ENCODE measurements around the gene ALDOA. TPM values are rescaled to one million over a fixed set of nuclear protein-coding genes. Genes with fewer than 3 reads are reported as not detected.
"Not testable (repeated sequence)": the region's sequence is repeated elsewhere in the genome, so short reads cannot be mapped to it uniquely, and the experiment has no call there.

The ALDOA gene
- polyA plus RNA-seq, 1 donor from 2014 or later, result 884 TPM

GRCh38 chr16:30030841-30031413, 34.6 kb upstream of the ALDOA start, which contains the start of gene TLCD3B:
Gene TLCD3B, minus strand, starts transcription at chr16:30031271. Its CDS starts 744 bp downstream, at chr16:30030527.
- H3K36me3 Mint-ChIP-seq, result peaks cover 1% of the 10 kb centered on the region
- H3K4me1 Mint-ChIP-seq, result peaks cover 5 to 7% (median 5%) of the 10 kb centered on the region in 3 donors
- H3K27me3 Mint-ChIP-seq, result peaks cover 63% of the 10 kb centered on the region
- H3K27ac Mint-ChIP-seq, result no peak within 1 kb of the TSS
- peak within 1 kb of the TSS in 3 of 4 donors; percentile 27 to 84 (median 67) for H3K4me3 Mint-ChIP-seq
- no peaks in the 10 kb centered on the region for H3K9me3 Mint-ChIP-seq

GRCh38 chr16:30031477-30031918, 34.1 kb upstream of the ALDOA start:
- Mint-ChIP-seq H3K27ac (no peak overlapping the region), H3K27me3 (peaks cover 66% of the 10 kb centered on the region), H3K9me3 (no peaks in the 10 kb centered on the region), H3K36me3 (peaks cover 1% of the 10 kb centered on the region), H3K4me3 (no peak overlapping the region), H3K4me1 (peaks cover 5 to 7% (median 5%) of the 10 kb centered on the region in 3 donors)

- H3K9me3 Mint-ChIP-seq, result no peaks in the 10 kb centered on the region
- peaks cover 1% of the 10 kb centered on the region for H3K36me3 Mint-ChIP-seq
- peaks cover 5 to 7% (median 5%) of the 10 kb centered on the region in 3 donors for H3K4me1 Mint-ChIP-seq
- H3K27ac Mint-ChIP-seq, result no peak overlapping the region
- H3K4me3 Mint-ChIP-seq, result peak overlapping the region in 2 of 4 donors; percentile 67 to 74
- peaks cover 63% of the 10 kb centered on the region for H3K27me3 Mint-ChIP-seq
Measured at GRCh38 chr16:30032083-30032819, 33.3 kb upstream of the ALDOA start.

GRCh38 chr16:30033270-30033669, 32.3 kb upstream of the ALDOA start:
- peak overlapping the region in 1 of 4 donors; percentile 37 for H3K4me3 Mint-ChIP-seq
- no peaks in the 10 kb centered on the region for H3K36me3 Mint-ChIP-seq
- H3K4me1 Mint-ChIP-seq, result peaks cover 5 to 7% (median 5%) of the 10 kb centered on the region in 3 donors
- no peaks in the 10 kb centered on the region for H3K9me3 Mint-ChIP-seq
- H3K27me3 Mint-ChIP-seq, result peaks cover 60% of the 10 kb centered on the region
- no peak overlapping the region for H3K27ac Mint-ChIP-seq

GRCh38 chr16:30040221-30040620, 25.3 kb upstream of the ALDOA start:
- H3K9me3 Mint-ChIP-seq, result no peaks in the 10 kb centered on the region
- H3K4me3 Mint-ChIP-seq, result no peak overlapping the region
- peaks cover 2% of the 10 kb centered on the region for H3K36me3 Mint-ChIP-seq
- H3K27ac Mint-ChIP-seq, result no peak overlapping the region
- peaks cover 3 to 5% (median 4%) of the 10 kb centered on the region in 3 donors for H3K4me1 Mint-ChIP-seq
- H3K27me3 Mint-ChIP-seq, result peaks cover 19% of the 10 kb centered on the region

GRCh38 chr16:30040690-30041089, 24.9 kb upstream of the ALDOA start:
- not testable (repeated sequence) for H3K27ac Mint-ChIP-seq, H3K9me3 Mint-ChIP-seq, H3K4me3 Mint-ChIP-seq, H3K4me1 Mint-ChIP-seq, H3K36me3 Mint-ChIP-seq
- peaks cover 15% of the 10 kb centered on the region for H3K27me3 Mint-ChIP-seq

- peaks cover 3 to 5% (median 4%) of the 10 kb centered on the region in 3 donors for H3K4me1 Mint-ChIP-seq
- H3K4me3 Mint-ChIP-seq, result no peak overlapping the region
- no peaks in the 10 kb centered on the region for H3K9me3 Mint-ChIP-seq
- H3K36me3 Mint-ChIP-seq, result peaks cover 2% of the 10 kb centered on the region
- no peak overlapping the region for H3K27ac Mint-ChIP-seq
- peaks cover 7% of the 10 kb centered on the region for H3K27me3 Mint-ChIP-seq
Measured at GRCh38 chr16:30041841-30042240, 23.7 kb upstream of the ALDOA start.

GRCh38 chr16:30046178-30046577, 19.4 kb upstream of the ALDOA start:
- H3K9me3 Mint-ChIP-seq, result no peaks in the 10 kb centered on the region
- peaks cover 2% of the 10 kb centered on the region for H3K27me3 Mint-ChIP-seq
- H3K4me3 Mint-ChIP-seq, result no peak overlapping the region
- H3K4me1 Mint-ChIP-seq, result peaks cover 0 to 6% (median 0%) of the 10 kb centered on the region in 3 donors
- H3K36me3 Mint-ChIP-seq, result peaks cover 2% of the 10 kb centered on the region
- no peak overlapping the region for H3K27ac Mint-ChIP-seq

- Mint-ChIP-seq H3K4me1 (peaks cover 0 to 6% (median 2%) of the 10 kb centered on the region in 3 donors), H3K36me3 (peaks cover 3% of the 10 kb centered on the region), H3K4me3 (peak overlapping the region in 1 of 4 donors; percentile 47), H3K9me3 (no peaks in the 10 kb centered on the region), H3K27ac (no peak overlapping the region), H3K27me3 (peaks cover 2% of the 10 kb centered on the region)
Measured at GRCh38 chr16:30046588-30046987, 19.0 kb upstream of the ALDOA start.

- peaks cover 3% of the 10 kb centered on the region for H3K36me3 Mint-ChIP-seq
- H3K27ac Mint-ChIP-seq, result peak overlapping the region; percentile 31 to 99 (median 33)
Measured at GRCh38 chr16:30049871-30050270, 15.7 kb upstream of the ALDOA start.

GRCh38 chr16:30051518-30051917, 14.0 kb upstream of the ALDOA start:
- Mint-ChIP-seq H3K9me3 (no peaks in the 10 kb centered on the region), H3K36me3 (peaks cover 3% of the 10 kb centered on the region), H3K27ac (peak overlapping the region in 1 of 3 donors; percentile 98), H3K4me3 (peak overlapping the region; percentile 1 to 80 (median 36)), H3K4me1 (peaks cover 7 to 9% (median 7%) of the 10 kb centered on the region in 3 donors), H3K27me3 (peaks cover 3% of the 10 kb centered on the region)

More at GRCh38 chr16:30049871-30050270, 15.7 kb upstream of the ALDOA start:
- Mint-ChIP-seq H3K4me3 (peak overlapping the region in 1 of 4 donors; percentile 85), H3K4me1 (peaks cover 7 to 9% (median 7%) of the 10 kb centered on the region in 3 donors), H3K9me3 (no peaks in the 10 kb centered on the region), H3K27me3 (peaks cover 3% of the 10 kb centered on the region)

- H3K4me3 Mint-ChIP-seq, result peak overlapping the region; percentile 86 to 96 (median 89)
- H3K27ac Mint-ChIP-seq, result peak overlapping the region; percentile 96 to 98 (median 97)
- H3K36me3 Mint-ChIP-seq, result peaks cover 3% of the 10 kb centered on the region
- H3K9me3 Mint-ChIP-seq, result no peaks in the 10 kb centered on the region
- peaks cover 7 to 9% (median 7%) of the 10 kb centered on the region in 3 donors for H3K4me1 Mint-ChIP-seq
- peaks cover 3% of the 10 kb centered on the region for H3K27me3 Mint-ChIP-seq
Measured at GRCh38 chr16:30052671-30053372, 12.7 kb upstream of the ALDOA start.

- Mint-ChIP-seq H3K36me3 (peaks cover 3% of the 10 kb centered on the region), H3K4me1 (peaks cover 7 to 9% (median 7%) of the 10 kb centered on the region in 3 donors), H3K4me3 (peak overlapping the region; percentile 61 to 91 (median 87)), H3K9me3 (no peaks in the 10 kb centered on the region), H3K27me3 (peaks cover 3% of the 10 kb centered on the region), H3K27ac (peak overlapping the region; percentile 55 to 98 (median 96))
Measured at GRCh38 chr16:30053376-30054015, 12.1 kb upstream of the ALDOA start.

GRCh38 chr16:30054451-30054850, 11.1 kb upstream of the ALDOA start:
- no peaks in the 10 kb centered on the region for H3K9me3 Mint-ChIP-seq
- H3K4me3 Mint-ChIP-seq, result peak overlapping the region in 2 of 4 donors; percentile 77 to 88
- H3K27me3 Mint-ChIP-seq, result peaks cover 3% of the 10 kb centered on the region
- peak overlapping the region; percentile 31 to 98 (median 82) for H3K27ac Mint-ChIP-seq
- H3K4me1 Mint-ChIP-seq, result peaks cover 7 to 9% (median 7%) of the 10 kb centered on the region in 3 donors
- H3K36me3 Mint-ChIP-seq, result peaks cover 2% of the 10 kb centered on the region
